Measurements from ENCODE around the gene SPART. TPM values are rescaled to one million over a fixed set of nuclear protein-coding genes. Genes with fewer than 3 reads are reported as not detected.

Gene SPART
- total RNA-seq, 1 experiment from 2014 or later, result 60.6 TPM

GRCh38 chr13:36360903-36361302, 14.7 kb upstream of the SPART start:
- Mint-ChIP-seq H3K36me3 (ENCODE audit: insufficient read depth in 1 of 3, low read depth in 3 of 3) (peaks cover 0 to 8% (median 4%) of the 10 kb centered on the region in 3 experiments; a peak in 3 of 7 replicates), H3K9me3 (peaks cover 0 to 3% of the 10 kb centered on the region in 2 experiments; a peak in 1 of 5 replicates), H3K4me3 (no peak overlapping the region), H3K4me1 (peaks cover 0 to 3% of the 10 kb centered on the region in 2 experiments; a peak in 2 of 4 replicates), H3K27me3 (ENCODE audit: low read depth) (peaks cover 2% of the 10 kb centered on the region; the same call in 1 of the 2 replicates), H3K27ac (no peak overlapping the region)
- Histone ChIP-seq H3K4ac (ENCODE audit: low read depth, low read length) (no peak overlapping the region), H3K79me1 (ENCODE audit: insufficient read depth, low read depth, low read length, poor library complexity, severe bottlenecking) (no peaks in the 10 kb centered on the region), H3T11ph (ENCODE audit: low read length) (no peak overlapping the region), H3K9ac (ENCODE audit: extremely low read depth, insufficient read length, low read length) (no peak overlapping the region), H2BK12ac (ENCODE audit: insufficient read length, low read depth, low read length) (no peak overlapping the region), H4K91ac (ENCODE audit: insufficient read length, low read depth, low read length) (no peak overlapping the region), H2BK15ac (ENCODE audit: low read depth, low read length) (no peak overlapping the region), H3K23me2 (ENCODE audit: insufficient read length, low read depth, low read length, poor library complexity, severe bottlenecking) (no peaks in the 10 kb centered on the region), H3K27ac (ENCODE audit: insufficient read length, low read depth, low read length) (no peak overlapping the region), H3K9me3 (ENCODE audit: control insufficient read depth, low read depth, low read length) (no peaks in the 10 kb centered on the region), H3K18ac (ENCODE audit: insufficient read length, low read depth, low read length) (no peak overlapping the region), H3K79me2 (ENCODE audit: insufficient read depth, low read length) (no peaks in the 10 kb centered on the region), H3K23ac (ENCODE audit: insufficient read length, low read depth, low read length) (no peak overlapping the region), H3K56ac (ENCODE audit: insufficient read length, low read depth, low read length) (no peak overlapping the region), H4K8ac (replicated peaks; ENCODE audit: insufficient read length, low read depth, low read length) (no peak overlapping the region), H2AFZ (ENCODE audit: low read length) (no peak overlapping the region), H2BK5ac (ENCODE audit: insufficient read length, low read length) (no peak overlapping the region), H4K5ac (ENCODE audit: insufficient read length, low read depth, low read length) (no peak overlapping the region), H3K4me1 (ENCODE audit: insufficient read depth, low read length) (no peaks in the 10 kb centered on the region), H2BK20ac (ENCODE audit: low read depth, low read length, poor library complexity, severe bottlenecking) (no peak overlapping the region), H3K14ac (ENCODE audit: insufficient read depth, low read length) (no peak overlapping the region), H2BK120ac (ENCODE audit: low read depth, low read length, poor library complexity, severe bottlenecking) (no peak overlapping the region), H4K20me1 (ENCODE audit: control insufficient read depth, insufficient read depth, insufficient read length) (no peaks in the 10 kb centered on the region), H3K4me2 (ENCODE audit: insufficient read depth, insufficient read length, low read length) (no peak overlapping the region), H3K27me3 (ENCODE audit: insufficient read depth, low read length) (no peaks in the 10 kb centered on the region), H2AK5ac (ENCODE audit: insufficient read length, low read length) (no peak overlapping the region)
- no CpG with 5 or more reads among the region's 1 CpG for WGBS (ENCODE audit: extremely low coverage, insufficient read length, low lambda C conversion rate)
- no peak for TF ChIP-seq CTCF (conservative IDR thresholded peaks at IDR 0.05)
- no peak for DNase-seq

All from H9 (cell line).